Astrocyte (in vitro differentiated cells and primary cell): ENCODE results near the gene ECI2.

Source experiments
- CTCF ChIP-seq: IDR thresholded peaks from 2 replicates; pipeline ENCODE4 v1.5.1; 2011; ENCODE audit warnings: low read depth, mild to moderate bottlenecking, inconsistent platforms, low read length, moderate library complexity; ENCODE audit not compliant: insufficient read depth
- EZH2 ChIP-seq: IDR thresholded peaks from 2 replicates; pipeline ENCODE4 v1.6.1; 2012; ENCODE audit warnings: mild to moderate bottlenecking, low read length, inconsistent platforms; ENCODE audit not compliant: insufficient read depth

- no peak for TF ChIP-seq CTCF
- TF ChIP-seq EZH2: no peak
These were observed 32.6 kb downstream of the ECI2 start for GRCh38 chr6:4102687-4103244.
